ENCODE results near the gene ADARB1. TPM values are rescaled to one million over a fixed set of nuclear protein-coding genes. Genes with fewer than 3 reads are reported as not detected.
A peak's percentile ranks its signal among the peaks of the same experiment; 100 is the strongest.

Gene ADARB1
- total and polyA plus RNA-seq, 12 donors = 7.2 to 21.6 (median 16.1) TPM

DNA sequence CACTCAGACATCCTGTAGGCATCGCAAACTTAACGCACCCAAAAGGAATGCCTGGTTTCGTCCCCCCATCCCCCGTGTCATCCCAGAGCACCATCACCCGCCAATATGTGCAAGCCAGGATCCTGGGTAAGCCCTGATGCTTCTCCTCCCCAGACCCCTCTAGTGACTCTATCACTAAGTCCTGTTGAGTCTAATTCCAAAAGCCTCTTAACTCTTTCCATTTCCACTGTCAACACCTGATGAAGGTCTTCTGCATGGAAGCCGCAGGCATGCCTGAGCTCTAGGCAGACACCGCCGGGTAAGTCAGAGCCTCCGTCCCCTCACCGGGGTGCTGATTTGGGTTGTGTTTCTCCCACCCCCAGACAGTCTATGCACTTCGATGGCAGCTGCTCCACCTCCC is 5.3 kb upstream of the ADARB1 start:
- Histone ChIP-seq H3K27me3 (no peaks in the 10 kb centered on the region), H3K4me1 (replicated peaks in 1 of 2) (peaks cover 0 to 7% of the 10 kb centered on the region in 2 donors), H3K9me3 (replicated peaks in 1 of 3) (no peaks in the 10 kb centered on the region), H3K36me3 (replicated peaks in 1 of 2) (no peaks in the 10 kb centered on the region), H3K27ac (no peak overlapping the region), H3K4me3 (no peak overlapping the region)
- DNase-seq = no peak
- TF ChIP-seq, protein P1, sequence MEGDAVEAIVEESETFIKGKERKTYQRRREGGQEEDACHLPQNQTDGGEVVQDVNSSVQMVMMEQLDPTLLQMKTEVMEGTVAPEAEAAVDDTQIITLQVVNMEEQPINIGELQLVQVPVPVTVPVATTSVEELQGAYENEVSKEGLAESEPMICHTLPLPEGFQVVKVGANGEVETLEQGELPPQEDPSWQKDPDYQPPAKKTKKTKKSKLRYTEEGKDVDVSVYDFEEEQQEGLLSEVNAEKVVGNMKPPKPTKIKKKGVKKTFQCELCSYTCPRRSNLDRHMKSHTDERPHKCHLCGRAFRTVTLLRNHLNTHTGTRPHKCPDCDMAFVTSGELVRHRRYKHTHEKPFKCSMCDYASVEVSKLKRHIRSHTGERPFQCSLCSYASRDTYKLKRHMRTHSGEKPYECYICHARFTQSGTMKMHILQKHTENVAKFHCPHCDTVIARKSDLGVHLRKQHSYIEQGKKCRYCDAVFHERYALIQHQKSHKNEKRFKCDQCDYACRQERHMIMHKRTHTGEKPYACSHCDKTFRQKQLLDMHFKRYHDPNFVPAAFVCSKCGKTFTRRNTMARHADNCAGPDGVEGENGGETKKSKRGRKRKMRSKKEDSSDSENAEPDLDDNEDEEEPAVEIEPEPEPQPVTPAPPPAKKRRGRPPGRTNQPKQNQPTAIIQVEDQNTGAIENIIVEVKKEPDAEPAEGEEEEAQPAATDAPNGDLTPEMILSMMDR (IDR thresholded peaks at IDR 0.05) = no peak
- TF ChIP-seq POLR2A (IDR thresholded peaks at IDR 0.05) = no peak
- 93 to 96% (median 95%) methylated on average over 11 of the region's 11 CpGs for WGBS, 4 donors
- intact Hi-C loops (cut with DNase I) = no loop called here

DNA sequence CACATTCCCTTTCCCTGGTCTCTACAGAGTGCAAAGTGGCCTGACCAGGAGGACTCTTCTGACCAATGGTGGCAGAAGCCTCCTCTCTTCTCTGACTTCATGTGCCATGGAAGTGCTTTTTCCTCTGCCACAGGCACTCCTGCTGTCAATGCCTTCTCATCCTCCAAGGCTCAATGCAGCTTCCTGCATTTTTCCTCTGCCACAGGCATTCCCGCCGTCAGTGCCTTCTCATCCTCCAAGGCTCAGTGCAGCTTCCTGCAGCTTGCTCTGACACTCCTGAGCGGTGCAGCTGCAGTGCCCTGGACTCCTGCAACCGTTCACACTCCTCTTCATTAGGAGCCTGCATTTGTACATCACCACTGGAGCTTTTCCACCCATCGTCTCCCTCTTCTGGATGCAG is 4.7 kb upstream of the ADARB1 start:
- intact Hi-C loops (cut with DNase I) = loop anchor here in 1 of 2 donors (10.0 kb wide), 1 partner anchor 55 kb away; no protein-coding TSS in a partner anchor
- no peak for TF ChIP-seq POLR2A (IDR thresholded peaks at IDR 0.05)
- TF ChIP-seq, protein P1 (IDR thresholded peaks at IDR 0.05) = no peak
- 80 to 93% (median 87%) methylated on average over 5 of the region's 5 CpGs for WGBS, 4 donors

DNA sequence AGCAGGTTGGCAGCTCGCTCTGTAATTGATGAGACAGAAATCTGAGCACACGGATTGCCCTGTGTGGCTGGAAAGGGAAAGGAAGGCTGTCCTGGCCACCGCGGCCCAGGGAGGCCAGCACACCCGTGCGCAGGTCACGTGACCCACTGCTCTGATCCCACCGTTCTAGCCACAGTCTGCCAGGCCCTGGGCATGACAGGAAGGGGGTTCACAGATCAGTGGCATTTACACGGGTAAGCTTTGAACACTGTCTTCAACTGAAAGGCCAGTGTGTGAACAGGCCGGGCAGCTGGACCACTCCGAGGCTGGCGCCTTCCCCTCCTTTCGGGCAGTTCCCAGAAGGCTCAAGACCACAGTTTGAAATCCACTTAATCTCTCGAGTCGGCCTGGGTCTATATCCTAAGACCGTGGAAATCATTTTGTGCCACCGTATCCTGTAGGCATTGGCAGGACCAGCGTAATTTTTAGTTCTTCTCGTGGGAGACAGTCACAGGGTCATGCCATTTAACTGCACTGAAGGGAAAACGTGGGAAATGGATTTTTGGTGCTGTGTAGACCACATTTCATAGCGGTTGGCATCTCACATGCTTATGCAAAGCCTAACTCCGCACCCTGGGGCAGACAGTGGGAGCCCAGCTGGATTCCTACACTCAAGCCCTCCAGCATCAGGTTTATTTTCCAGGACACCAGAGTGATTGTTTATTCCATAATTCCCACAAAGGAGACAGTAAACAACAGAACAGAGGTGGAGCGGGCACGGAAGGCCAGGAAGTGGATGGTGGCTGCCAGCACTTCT is 3.1 kb upstream of the ADARB1 start:
- no peak overlapping the region for H3K4me3 ChIP-seq
- TF ChIP-seq POLR2A (IDR thresholded peaks at IDR 0.05) = no peak
- TF ChIP-seq, protein P1 (IDR thresholded peaks at IDR 0.05) = no peak
- 84 to 90% (median 87%) methylated on average over 23 to 24 of the region's 24 CpGs for WGBS, 4 donors
- H3K36me3 ChIP-seq (replicated peaks in 1 of 2) = no peaks in the 10 kb centered on the region
- no peaks in the 10 kb centered on the region for H3K27me3 ChIP-seq
- no peaks in the 10 kb centered on the region for H3K9me3 ChIP-seq (replicated peaks in 1 of 3)
- peak in 1 of 7 donors; percentile 37 for DNase-seq
- H3K27ac ChIP-seq = no peak overlapping the region
- peaks cover 0 to 16% of the 10 kb centered on the region in 2 donors for H3K4me1 ChIP-seq (replicated peaks in 1 of 2)
- intact Hi-C loops (cut with DNase I) = loop anchor here in 1 of 2 donors (10.0 kb wide), 1 partner anchor 56 kb away; no protein-coding TSS in a partner anchor

More for the DNA sequence above, 4.7 kb upstream of the ADARB1 start:
- no peak overlapping the region for H3K4me3 ChIP-seq
- H3K4me1 ChIP-seq (replicated peaks in 1 of 2) = peaks cover 0 to 7% of the 10 kb centered on the region in 2 donors
- no peak overlapping the region for H3K27ac ChIP-seq
- H3K27me3 ChIP-seq = no peaks in the 10 kb centered on the region
- no peak for DNase-seq
- H3K9me3 ChIP-seq (replicated peaks in 1 of 3) = no peaks in the 10 kb centered on the region
- H3K36me3 ChIP-seq (replicated peaks in 1 of 2) = no peaks in the 10 kb centered on the region

DNA sequence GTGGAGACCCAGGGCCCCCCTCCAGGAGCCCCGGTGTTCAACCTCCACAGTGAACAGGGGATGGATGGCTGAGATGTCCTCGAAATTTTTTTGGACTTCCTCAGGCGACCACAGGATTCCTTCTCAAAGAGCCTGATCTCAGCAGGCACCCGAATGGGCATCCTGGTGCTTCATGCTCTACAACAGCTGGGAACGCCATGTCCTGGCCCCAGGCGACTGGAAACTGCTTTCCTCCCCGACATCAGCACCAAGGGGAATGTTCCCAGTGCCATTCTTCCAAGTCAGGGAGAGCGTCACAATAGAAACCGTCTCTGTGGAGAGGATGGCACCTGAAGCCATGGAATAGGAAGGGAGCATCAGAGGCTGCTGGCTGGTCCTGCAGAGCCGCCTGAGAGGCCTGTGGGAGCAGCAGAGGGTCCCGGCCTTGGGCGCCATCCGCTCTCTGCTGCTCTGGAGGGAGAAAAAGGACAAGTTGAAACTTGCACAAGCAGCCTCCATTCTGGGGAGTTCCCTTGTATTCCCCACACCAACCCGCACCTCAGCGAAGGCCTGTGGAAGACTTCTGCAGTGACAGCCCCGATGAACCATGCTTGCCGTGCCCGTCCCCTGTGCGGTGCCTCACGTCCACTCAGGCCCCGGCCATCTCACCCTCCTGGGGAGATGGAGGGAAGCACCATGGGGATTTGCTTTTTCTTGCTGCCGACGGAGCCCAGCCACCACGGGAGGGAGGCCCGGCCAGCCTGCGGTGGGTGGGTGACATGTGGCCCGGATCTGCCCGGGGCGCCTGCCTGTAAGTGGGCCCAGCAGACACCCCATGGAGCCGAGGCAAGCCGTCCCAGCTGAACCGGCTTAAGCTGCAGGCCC is 2.3 kb upstream of the ADARB1 start:
- Histone ChIP-seq H3K9me3 (replicated peaks in 1 of 3) (no peaks in the 10 kb centered on the region), H3K27ac (no peak overlapping the region), H3K4me3 (no peak overlapping the region), H3K36me3 (replicated peaks in 1 of 2) (no peaks in the 10 kb centered on the region), H3K4me1 (replicated peaks in 1 of 2) (peaks cover 0 to 16% of the 10 kb centered on the region in 2 donors), H3K27me3 (no peaks in the 10 kb centered on the region)
- peak in 1 of 7 donors; percentile 30 for DNase-seq
- TF ChIP-seq, protein P1 (IDR thresholded peaks at IDR 0.05) = no peak
- TF ChIP-seq POLR2A (IDR thresholded peaks at IDR 0.05) = no peak
- intact Hi-C loops (cut with DNase I) = loop anchor here in 1 of 2 donors (10.0 kb wide), 1 partner anchor 57 kb away; no protein-coding TSS in a partner anchor
- WGBS, 4 donors = 95 to 98% (median 96%) methylated on average over 20 to 32 of the region's 32 CpGs
